Muscle layer of duodenum (tissue), 2 donors: Measurements from ENCODE around the gene SHC2.
A peak's percentile ranks its signal among the peaks of the same experiment; 100 is the strongest.

Experiments used
- H3K27ac ChIP-seq: one replicate; pipeline ENCODE4 v1.7.0; 2013; ENCODE audit warnings: mild to moderate bottlenecking, low read length
- H3K27me3 ChIP-seq: one replicate; pipeline ENCODE4 v1.7.0; 2013; ENCODE audit warnings: low read depth, mild to moderate bottlenecking, control low read depth, low read length
- H3K36me3 ChIP-seq, 2 donors: one replicate each; pipeline ENCODE4 v1.7.0; 2013; ENCODE audit warnings: low read length in 2 of 2, control low read depth in 1 of 2, mild to moderate bottlenecking in 1 of 2; ENCODE audit not compliant: insufficient read depth in 2 of 2, control insufficient read depth in 1 of 2
- H3K4me1 ChIP-seq, 2 donors: one replicate each; pipeline ENCODE4 v1.7.0; 2013; ENCODE audit warnings: low read length in 2 of 2, mild to moderate bottlenecking in 2 of 2, control low read depth in 1 of 2, moderate library complexity in 1 of 2; ENCODE audit not compliant: insufficient read depth in 2 of 2, control insufficient read depth in 1 of 2
- H3K4me3 ChIP-seq, 2 donors: one replicate each; pipeline ENCODE4 v1.7.0; 2013; ENCODE audit warnings: low read length in 2 of 2, low read depth in 1 of 2, mild to moderate bottlenecking in 1 of 2
- H3K9me3 ChIP-seq, 2 donors: one replicate each; pipeline ENCODE4 v1.7.0; 2013; ENCODE audit warnings: low read length in 2 of 2, control low read depth in 1 of 2, mild to moderate bottlenecking in 1 of 2; ENCODE audit not compliant: control insufficient read depth in 1 of 2
- donor health status: healthy.

Gene SHC2

GRCh38 chr19:497491-497868 lies 36.6 kb upstream of the SHC2 start:
- H3K9me3 ChIP-seq, result no peaks in the 10 kb centered on the region

GRCh38 chr19:496986-497385 lies 36.2 kb upstream of the SHC2 start:
- Histone ChIP-seq H3K4me1 (peaks cover 0 to 19% of the 10 kb centered on the region in 2 donors), H3K27ac (no peak overlapping the region), H3K27me3 (peaks cover 14% of the 10 kb centered on the region), H3K36me3 (no peaks in the 10 kb centered on the region), H3K9me3 (no peaks in the 10 kb centered on the region), H3K4me3 (no peak overlapping the region)

More at GRCh38 chr19:497491-497868, 36.6 kb upstream of the SHC2 start:
- Histone ChIP-seq H3K27ac (no peak overlapping the region), H3K4me3 (peak overlapping the region in 1 of 2 donors; percentile 40), H3K4me1 (peaks cover 0 to 19% of the 10 kb centered on the region in 2 donors), H3K36me3 (no peaks in the 10 kb centered on the region), H3K27me3 (peaks cover 14% of the 10 kb centered on the region)

DNA sequence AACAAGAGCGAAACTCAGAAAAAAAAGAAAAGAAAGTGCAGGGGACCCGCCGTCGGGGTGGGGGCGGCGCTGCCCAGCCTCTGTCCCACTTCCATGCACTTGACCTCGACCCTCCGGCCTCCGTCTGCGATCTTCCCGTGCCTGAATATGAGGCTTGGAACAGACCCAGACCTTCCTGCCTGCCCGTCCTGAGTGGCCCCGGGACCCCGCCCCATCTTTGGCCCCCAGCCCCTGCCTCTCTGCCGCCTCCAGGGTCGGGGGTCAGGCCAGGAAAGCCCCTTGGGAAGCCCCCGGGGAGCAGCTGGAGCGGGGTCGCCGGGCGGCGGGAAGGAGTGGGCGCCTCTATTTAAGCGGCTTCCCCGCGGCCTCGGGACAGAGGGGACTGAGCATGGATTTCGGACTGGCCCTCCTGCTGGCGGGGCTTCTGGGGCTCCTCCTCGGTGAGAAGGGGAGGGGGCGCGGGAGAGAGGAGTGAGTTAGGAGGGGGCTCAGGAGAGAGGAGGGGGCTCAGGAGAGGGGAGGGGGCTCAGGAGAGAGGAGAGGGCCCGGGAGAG lies 35.4 kb upstream of the SHC2 start, which contains the start of gene MADCAM1:
TSS of gene MADCAM1 (plus strand) at position 375 of the 554 bp plus-strand sequence. CDS start at position 389, 14 bp downstream.
- H3K36me3 ChIP-seq, result no peaks in the 10 kb centered on the region
- no peak within 1 kb of the TSS for H3K4me3 ChIP-seq
- H3K9me3 ChIP-seq, result no peaks in the 10 kb centered on the region
- H3K4me1 ChIP-seq, result peaks cover 0 to 19% of the 10 kb centered on the region in 2 donors
- peaks cover 14% of the 10 kb centered on the region for H3K27me3 ChIP-seq
- H3K27ac ChIP-seq, result no peak within 1 kb of the TSS

DNA sequence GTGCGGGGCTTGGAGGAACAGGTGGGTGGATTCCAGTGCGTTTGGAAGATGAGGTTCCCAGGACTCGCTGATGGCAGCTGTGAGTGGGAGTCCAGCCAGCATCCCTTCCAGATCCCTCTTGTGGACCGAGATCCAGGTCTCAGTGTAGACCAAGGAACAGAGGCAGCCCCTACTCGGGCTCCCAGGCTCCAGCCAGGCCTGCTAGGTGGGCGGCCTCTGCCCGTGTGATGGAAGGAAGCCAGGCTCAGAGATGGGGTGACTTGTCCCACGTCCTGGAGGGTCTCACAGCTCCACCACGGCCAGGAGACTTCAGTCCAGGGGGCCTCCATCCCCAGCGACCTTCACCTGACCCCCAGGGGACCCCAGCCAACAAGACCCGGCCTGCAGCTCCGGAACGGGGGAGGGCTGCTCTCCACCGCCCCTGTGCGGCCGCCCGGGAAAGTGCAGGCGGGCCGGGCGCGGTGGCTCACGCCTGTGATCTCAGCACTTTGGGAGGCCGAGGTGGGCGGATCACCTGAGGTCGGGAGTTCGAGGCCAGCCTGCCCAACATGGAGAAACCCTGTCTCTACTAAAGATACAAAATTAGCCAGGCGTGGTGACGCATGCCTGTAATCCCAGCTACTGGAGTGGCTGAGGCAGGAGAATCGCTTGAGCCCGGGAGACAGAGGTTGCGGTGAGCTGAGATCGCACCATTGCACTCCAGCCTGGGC lies 34.7 kb upstream of the SHC2 start:
- Histone ChIP-seq H3K36me3 (no peaks in the 10 kb centered on the region), H3K4me3 (no peak overlapping the region), H3K27me3 (peaks cover 14% of the 10 kb centered on the region), H3K9me3 (no peaks in the 10 kb centered on the region), H3K27ac (no peak overlapping the region), H3K4me1 (peaks cover 0 to 19% of the 10 kb centered on the region in 2 donors)

- peaks cover 14% of the 10 kb centered on the region for H3K27me3 ChIP-seq
- H3K9me3 ChIP-seq, result no peaks in the 10 kb centered on the region
- H3K27ac ChIP-seq, result no peak overlapping the region
- H3K4me1 ChIP-seq, result peaks cover 0 to 23% of the 10 kb centered on the region in 2 donors
- H3K4me3 ChIP-seq, result no peak overlapping the region
- no peaks in the 10 kb centered on the region for H3K36me3 ChIP-seq
Observed at GRCh38 chr19:495081-495401, 34.2 kb upstream of the SHC2 start.

- Histone ChIP-seq H3K36me3 (no peaks in the 10 kb centered on the region), H3K27me3 (peaks cover 13% of the 10 kb centered on the region), H3K27ac (no peak overlapping the region), H3K4me3 (no peak overlapping the region), H3K9me3 (no peaks in the 10 kb centered on the region), H3K4me1 (peaks cover 0 to 29% of the 10 kb centered on the region in 2 donors)
Observed at GRCh38 chr19:494171-495080, 33.6 kb upstream of the SHC2 start.

DNA sequence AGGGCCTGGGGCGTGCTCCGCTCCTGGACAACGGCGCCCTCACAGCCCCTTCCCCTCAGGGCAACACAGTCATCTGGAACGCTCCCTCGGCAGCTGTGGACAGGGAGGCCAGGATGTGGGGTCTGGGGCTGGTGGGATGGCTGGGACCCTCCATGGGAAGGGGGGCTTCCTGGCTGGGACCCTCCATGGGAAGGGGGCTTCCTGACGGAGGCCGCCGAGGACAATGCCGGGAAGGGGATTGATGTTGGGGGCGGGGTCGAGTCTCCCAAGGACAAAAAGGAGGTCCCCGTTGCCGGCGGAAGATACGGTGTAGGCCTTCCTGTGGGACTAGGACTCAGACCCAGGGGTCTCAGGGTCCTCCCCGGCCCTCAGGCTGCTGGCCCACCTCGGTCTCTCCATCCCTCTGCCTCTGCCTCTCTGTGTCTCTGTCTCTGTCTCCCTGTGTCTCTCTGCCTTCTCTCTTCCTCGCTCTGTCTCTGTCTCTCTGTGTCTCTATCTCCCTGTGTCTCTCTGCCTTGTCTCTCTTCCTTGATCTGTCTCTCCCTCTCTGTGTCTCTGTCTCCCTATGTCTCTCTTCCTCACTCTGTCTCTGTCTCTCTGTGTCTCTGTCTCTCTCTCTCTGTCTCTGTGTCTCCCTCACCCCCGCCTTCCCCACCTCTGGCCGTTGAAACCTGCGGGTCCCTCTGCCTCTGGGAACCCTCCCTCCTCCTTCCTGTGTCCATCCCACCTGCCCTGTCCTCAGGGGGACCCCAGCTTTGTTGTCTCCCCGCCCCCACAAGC lies 32.7 kb upstream of the SHC2 start:
- H3K4me3 ChIP-seq, result no peak overlapping the region
- peaks cover 8% of the 10 kb centered on the region for H3K27me3 ChIP-seq
- H3K36me3 ChIP-seq, result no peaks in the 10 kb centered on the region
- H3K27ac ChIP-seq, result no peak overlapping the region
- H3K4me1 ChIP-seq, result peaks cover 0 to 29% of the 10 kb centered on the region in 2 donors
- H3K9me3 ChIP-seq, result no peaks in the 10 kb centered on the region

DNA sequence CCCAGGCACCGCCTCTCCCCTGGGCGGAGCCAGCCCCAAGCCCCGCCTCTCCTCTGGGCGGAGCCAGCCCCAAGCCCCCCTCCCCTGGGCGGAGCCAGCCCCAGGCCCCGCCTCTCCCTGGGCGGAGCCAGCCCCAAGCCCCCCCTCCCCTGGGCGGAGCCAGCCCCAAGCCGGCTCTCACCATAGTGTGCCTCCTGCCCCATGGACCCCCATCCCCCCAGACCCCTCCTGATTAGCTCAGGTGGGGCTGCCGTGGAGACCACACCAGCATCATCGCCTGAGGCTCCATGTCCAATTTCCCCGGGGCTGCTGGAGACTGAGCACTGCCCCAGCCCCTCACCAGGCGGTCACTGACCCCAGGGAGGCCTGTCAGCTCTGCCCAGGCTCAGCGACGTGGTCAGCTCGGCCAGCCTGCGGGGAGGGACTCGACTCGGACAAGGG lies 31.3 kb upstream of the SHC2 start:
- Histone ChIP-seq H3K27me3 (no peaks in the 10 kb centered on the region), H3K27ac (no peak overlapping the region), H3K9me3 (no peaks in the 10 kb centered on the region), H3K4me3 (no peak overlapping the region), H3K36me3 (no peaks in the 10 kb centered on the region), H3K4me1 (peaks cover 0 to 16% of the 10 kb centered on the region in 2 donors)

DNA sequence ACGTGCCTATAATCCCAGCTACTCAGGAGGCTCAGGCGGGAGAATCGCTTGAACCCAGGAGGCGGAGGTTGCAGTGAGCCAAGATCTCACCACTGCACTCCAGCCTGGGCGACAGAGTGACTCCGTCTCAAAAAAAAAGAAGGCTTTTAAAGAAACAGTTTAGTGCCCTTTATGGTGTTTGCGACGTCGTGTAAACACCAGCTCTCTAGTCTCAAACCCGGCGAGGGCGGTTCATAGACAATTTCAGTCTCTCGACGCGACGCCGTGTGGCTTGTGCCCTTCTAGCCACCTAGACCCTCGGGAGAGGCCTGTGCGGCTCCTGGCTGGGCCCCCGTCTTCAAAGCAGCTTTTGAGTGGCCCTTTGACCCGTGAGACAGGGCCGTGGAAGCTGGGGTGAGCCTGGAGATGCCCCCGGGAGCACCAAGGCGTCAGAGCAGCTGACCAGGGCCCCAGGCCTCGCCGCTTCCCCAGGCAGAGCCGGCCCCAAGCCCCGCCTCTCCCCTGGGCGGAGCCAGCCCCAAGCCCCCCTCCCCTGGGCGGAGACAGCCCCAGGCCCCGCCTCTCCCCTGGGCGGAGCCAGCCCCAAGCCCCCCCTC lies 30.4 kb upstream of the SHC2 start:
- H3K9me3 ChIP-seq, result no peaks in the 10 kb centered on the region
- H3K27me3 ChIP-seq, result peaks cover under 1% of the 10 kb centered on the region
- H3K36me3 ChIP-seq, result no peaks in the 10 kb centered on the region
- H3K27ac ChIP-seq, result no peak overlapping the region
- H3K4me3 ChIP-seq, result no peak overlapping the region
- H3K4me1 ChIP-seq, result peaks cover 0 to 15% of the 10 kb centered on the region in 2 donors

DNA sequence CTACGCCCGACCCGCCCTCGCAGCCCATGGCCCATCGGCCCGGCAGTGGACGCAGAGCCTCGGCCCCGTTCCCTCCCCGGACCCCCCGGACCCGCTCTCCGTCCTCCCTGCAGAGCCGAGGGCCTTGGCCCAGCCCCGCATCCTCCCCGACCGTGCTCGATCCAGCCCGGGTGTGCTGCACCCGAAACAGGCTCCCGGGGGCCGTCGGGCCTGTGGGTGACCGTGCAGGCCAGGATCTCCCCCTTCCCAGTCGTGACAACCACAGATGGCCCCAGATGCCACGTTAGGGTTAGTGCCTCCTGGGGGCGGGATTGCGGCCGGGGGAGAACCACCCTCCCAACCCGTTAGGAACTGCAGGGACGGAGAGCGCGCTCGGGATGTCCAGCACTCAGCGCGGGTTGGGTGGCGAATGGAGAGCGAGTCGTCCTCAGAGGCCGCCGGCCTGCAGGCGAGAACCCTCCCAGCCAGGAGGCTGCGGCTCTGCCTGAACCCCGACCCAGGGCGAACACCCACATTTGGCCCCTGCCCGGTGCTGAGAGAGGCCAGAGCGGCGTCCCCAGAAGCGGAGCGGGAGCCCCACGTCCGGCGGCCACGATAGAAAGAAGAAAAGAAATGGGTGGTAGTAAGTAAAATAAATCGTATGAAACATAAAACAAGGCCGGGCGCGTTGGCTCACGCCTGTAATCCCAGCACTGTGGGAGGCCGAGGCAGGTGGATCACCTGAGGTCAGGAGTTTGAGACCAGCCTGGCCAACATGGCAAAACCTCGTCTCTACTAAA lies 28.8 kb upstream of the SHC2 start:
- Histone ChIP-seq H3K27me3 (peaks cover 13% of the 10 kb centered on the region), H3K4me1 (peaks cover 0 to 10% of the 10 kb centered on the region in 2 donors), H3K36me3 (no peaks in the 10 kb centered on the region), H3K9me3 (no peaks in the 10 kb centered on the region), H3K27ac (peak overlapping the region; percentile 16), H3K4me3 (peak overlapping the region; percentile 48 to 81)
